BLaER1 treated with 17β-estradiol and CSF1 and Interleukin-3, amounts not matched to agents 10 nM and 100 nM (cell line): Measurements from ENCODE around the gene AMZ1.

Experiments
- H3K27ac ChIP-seq, 11 experiments: shearing (Covaris generic); formaldehyde crosslinking; 2 replicates each; pipeline ENCODE4 v1.8.1; 2022
- H3K27me3 ChIP-seq, 11 experiments: shearing (Covaris generic); formaldehyde crosslinking; 2 replicates each; pipeline ENCODE4 v1.8.1; 2022
- H3K36me3 ChIP-seq, 11 experiments: shearing (Covaris generic); formaldehyde crosslinking; 2 replicates each; pipeline ENCODE4 v1.8.1; 2022
- H3K4me1 ChIP-seq, 10 experiments: shearing (Covaris generic); formaldehyde crosslinking; 2 replicates each; pipeline ENCODE4 v1.8.1; 2022
- H3K4me2 ChIP-seq, 11 experiments: shearing (Covaris generic); formaldehyde crosslinking; 2 replicates each; pipeline ENCODE4 v1.8.1; 2022
- H3K4me3 ChIP-seq, 10 experiments: shearing (Covaris generic); formaldehyde crosslinking; 2 replicates each; pipeline ENCODE4 v1.8.1; 2022
- H3K9ac ChIP-seq, 11 experiments: shearing (Covaris generic); formaldehyde crosslinking; 2 replicates each; pipeline ENCODE4 v1.8.1; 2022
- H3K9me3 ChIP-seq, 11 experiments: shearing (Covaris generic); formaldehyde crosslinking; replicated peaks in 1 of 11; 2 replicates each; pipeline ENCODE4 v1.8.1; 2022
- H4K20me1 ChIP-seq, 11 experiments: shearing (Covaris generic); formaldehyde crosslinking; 2 replicates each; pipeline ENCODE4 v1.8.1; 2022
- Cebpa-rat ChIP-seq, 11 experiments: shearing (Covaris generic); IDR thresholded peaks; 2 replicates each; pipeline ENCODE4 v1.8.1; 2022

AMZ1 gene

DNA sequence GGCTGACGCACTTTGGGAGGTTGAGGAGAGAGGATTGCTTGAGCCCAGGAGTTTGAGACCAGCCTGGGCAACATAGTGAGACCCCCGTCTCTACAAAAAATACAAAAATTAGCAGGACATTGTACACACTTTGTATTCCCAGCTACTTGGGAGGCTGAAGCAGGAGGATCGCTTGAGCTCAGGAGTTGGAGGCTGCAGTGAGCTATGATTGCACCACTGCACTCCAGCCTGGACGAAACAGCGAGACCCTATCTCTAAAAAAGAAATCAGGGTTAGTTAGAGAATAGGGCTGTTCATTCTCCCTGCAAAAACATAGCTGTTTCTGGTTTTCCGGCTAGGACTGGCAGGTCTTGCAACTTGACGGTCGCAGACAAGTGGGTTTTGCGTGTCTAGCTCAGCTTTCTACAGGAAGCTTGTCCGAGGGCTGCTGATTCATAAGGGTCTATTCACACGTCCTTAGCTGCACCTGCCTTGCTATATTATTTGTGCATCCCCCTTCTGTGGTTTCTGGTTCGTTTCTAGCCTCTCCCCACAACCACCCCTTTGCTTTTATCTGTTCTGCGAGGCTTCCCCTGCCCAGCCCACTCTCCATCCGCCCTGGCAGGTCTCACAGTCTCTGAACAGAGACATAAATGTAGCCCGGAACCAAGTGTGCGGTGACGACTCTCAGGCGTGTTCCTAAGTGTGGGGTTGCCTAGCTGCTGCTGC, 10.7 kb downstream of the AMZ1 start:
- H3K9me3 ChIP-seq = no peaks in the 10 kb centered on the region
- H3K36me3 ChIP-seq = no peaks in the 10 kb centered on the region
- H3K4me2 ChIP-seq = peak overlapping the region; percentile 40 to 97 (median 86)
- no peak for TF ChIP-seq Cebpa-rat (IDR thresholded peaks at IDR 0.05)
- H3K27ac ChIP-seq = peak overlapping the region in 3 of 11 experiments; percentile 32 to 62 (median 61); a peak in 5 of 22 replicates
- peak overlapping the region in 4 of 10 experiments; percentile 5 to 37 (median 14); a peak in 2 of 20 replicates for H3K4me3 ChIP-seq
- H3K9ac ChIP-seq = peak overlapping the region in 5 of 11 experiments; percentile 12 to 62 (median 58); a peak in 9 of 22 replicates
- H3K4me1 ChIP-seq = peaks cover 23 to 77% (median 61%) of the 10 kb centered on the region in 10 experiments
- peaks cover 0 to 23% (median 0%) of the 10 kb centered on the region in 11 experiments; a peak in 7 of 22 replicates for H3K27me3 ChIP-seq
- peaks cover 0 to 18% (median 0%) of the 10 kb centered on the region in 11 experiments; a peak in 2 of 22 replicates for H4K20me1 ChIP-seq

DNA sequence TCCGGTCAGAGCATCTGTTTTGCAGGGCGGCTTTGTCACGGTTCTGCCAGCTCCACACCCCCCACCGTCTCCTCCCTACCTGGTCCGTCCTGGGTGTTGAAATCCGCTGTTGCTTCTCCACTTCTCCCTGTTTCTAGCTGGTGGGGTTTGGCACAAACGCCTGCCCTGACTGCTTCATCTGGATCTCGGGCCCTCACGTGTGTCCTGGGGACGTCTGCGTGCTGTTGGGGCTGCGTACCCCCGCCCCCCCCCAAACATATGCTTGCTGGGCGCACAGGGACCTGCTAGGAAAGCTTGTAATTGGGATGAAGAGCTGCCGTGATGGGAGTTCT, 11.3 kb downstream of the AMZ1 start:
- H3K4me2 ChIP-seq = peak overlapping the region; percentile 40 to 97 (median 86)
- peak overlapping the region in 3 of 11 experiments; percentile 32 to 62 (median 61); a peak in 5 of 22 replicates for H3K27ac ChIP-seq
- no peaks in the 10 kb centered on the region for H3K9me3 ChIP-seq
- peak overlapping the region in 4 of 10 experiments; percentile 5 to 37 (median 14); a peak in 2 of 20 replicates for H3K4me3 ChIP-seq
- peaks cover 17 to 72% (median 56%) of the 10 kb centered on the region in 10 experiments for H3K4me1 ChIP-seq
- peaks cover 0 to 23% (median 0%) of the 10 kb centered on the region in 11 experiments; a peak in 7 of 22 replicates for H3K27me3 ChIP-seq
- H3K36me3 ChIP-seq = no peaks in the 10 kb centered on the region
- H4K20me1 ChIP-seq = peaks cover 0 to 18% (median 0%) of the 10 kb centered on the region in 11 experiments; a peak in 2 of 22 replicates
- no peak for TF ChIP-seq Cebpa-rat (IDR thresholded peaks at IDR 0.05)
- peak overlapping the region in 6 of 11 experiments; percentile 12 to 62 (median 44); a peak in 10 of 22 replicates for H3K9ac ChIP-seq

DNA sequence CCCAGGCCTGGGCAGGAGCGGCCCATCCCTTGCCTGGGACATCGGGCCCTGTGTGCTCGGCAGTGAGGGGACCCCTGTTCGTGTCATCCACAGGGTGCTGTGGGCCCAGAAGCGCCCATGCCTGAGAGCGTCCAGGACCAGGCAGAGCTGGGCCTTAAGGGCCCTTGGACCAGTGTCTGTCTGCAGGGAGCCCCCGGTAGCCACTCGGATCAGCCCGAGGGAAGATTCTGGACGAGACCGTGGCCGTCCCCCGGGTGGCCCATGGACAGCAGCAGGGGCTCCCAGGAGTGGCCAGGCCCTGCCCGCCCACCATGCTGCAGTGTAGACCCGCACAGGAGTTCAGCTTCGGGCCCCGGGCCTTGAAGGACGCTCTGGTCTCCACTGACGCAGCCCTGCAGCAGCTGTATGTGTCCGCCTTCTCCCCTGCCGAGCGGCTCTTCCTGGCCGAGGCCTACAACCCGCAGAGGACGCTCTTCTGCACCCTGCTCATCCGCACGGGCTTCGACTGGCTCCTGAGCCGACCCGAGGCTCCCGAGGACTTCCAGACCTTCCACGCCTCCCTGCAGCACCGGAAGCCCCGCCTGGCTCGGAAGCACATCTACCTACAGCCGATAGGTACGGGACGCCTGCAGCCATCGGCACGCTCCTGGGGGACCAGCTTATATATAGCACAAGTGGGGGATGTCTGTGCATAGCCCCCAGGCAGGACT, 12.3 kb downstream of the AMZ1 start:
- Histone ChIP-seq H3K36me3 (no peaks in the 10 kb centered on the region), H4K20me1 (peaks cover 0 to 18% (median 0%) of the 10 kb centered on the region in 11 experiments; a peak in 2 of 22 replicates), H3K27me3 (peaks cover 0 to 23% (median 0%) of the 10 kb centered on the region in 11 experiments; a peak in 7 of 22 replicates), H3K4me3 (peak overlapping the region in 1 of 10 experiments; percentile 37; a peak in 1 of 20 replicates), H3K4me1 (peaks cover 17 to 74% (median 55%) of the 10 kb centered on the region in 10 experiments), H3K4me2 (peak overlapping the region; percentile 40 to 97 (median 86); a peak in 20 of 22 replicates), H3K27ac (peak overlapping the region in 2 of 11 experiments; percentile 61 to 62; a peak in 3 of 22 replicates), H3K9ac (peak overlapping the region in 3 of 11 experiments; percentile 29 to 62 (median 58); a peak in 4 of 22 replicates), H3K9me3 (peaks cover 0 to 4% (median 0%) of the 10 kb centered on the region in 11 experiments; a peak in 1 of 22 replicates)
- no peak for TF ChIP-seq Cebpa-rat (IDR thresholded peaks at IDR 0.05)

DNA sequence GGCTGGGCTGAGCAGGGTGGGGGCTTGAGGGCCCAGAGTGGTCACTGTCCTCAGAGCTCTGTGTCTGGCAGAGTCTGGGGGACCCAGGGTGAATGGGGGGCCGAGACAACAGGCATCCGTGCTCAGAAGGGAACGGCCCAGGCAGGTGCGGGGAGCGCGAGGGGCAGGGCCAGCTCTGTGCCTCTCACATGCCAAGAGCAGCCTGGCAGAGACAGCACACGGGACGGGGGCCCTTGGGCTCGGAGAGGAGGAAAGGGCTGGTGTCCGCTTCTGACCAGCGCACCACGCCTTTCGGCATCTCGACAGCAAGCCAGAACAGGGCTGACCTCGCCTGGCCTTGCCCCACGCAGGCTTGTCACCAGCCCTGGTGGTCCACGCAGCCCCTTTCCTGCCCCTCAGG, 13.4 kb downstream of the AMZ1 start:
- Histone ChIP-seq H3K4me3 (no peak overlapping the region), H3K36me3 (no peaks in the 10 kb centered on the region), H3K27ac (no peak overlapping the region), H3K9me3 (peaks cover 0 to 10% (median 0%) of the 10 kb centered on the region in 11 experiments; a peak in 1 of 22 replicates), H3K9ac (0 out of 22 replicates have a peak overlapping the region, but pooled peaks of 1 of the 11 experiments have one; percentile 18), H3K4me2 (peak overlapping the region in 8 of 11 experiments; percentile 28 to 97 (median 41); a peak in 12 of 22 replicates), H3K27me3 (peaks cover 0 to 23% (median 0%) of the 10 kb centered on the region in 11 experiments; a peak in 7 of 22 replicates), H4K20me1 (peaks cover 0 to 18% (median 0%) of the 10 kb centered on the region in 11 experiments; a peak in 2 of 22 replicates), H3K4me1 (peaks cover 20 to 80% (median 62%) of the 10 kb centered on the region in 10 experiments)
- TF ChIP-seq Cebpa-rat (IDR thresholded peaks at IDR 0.05) = no peak

DNA sequence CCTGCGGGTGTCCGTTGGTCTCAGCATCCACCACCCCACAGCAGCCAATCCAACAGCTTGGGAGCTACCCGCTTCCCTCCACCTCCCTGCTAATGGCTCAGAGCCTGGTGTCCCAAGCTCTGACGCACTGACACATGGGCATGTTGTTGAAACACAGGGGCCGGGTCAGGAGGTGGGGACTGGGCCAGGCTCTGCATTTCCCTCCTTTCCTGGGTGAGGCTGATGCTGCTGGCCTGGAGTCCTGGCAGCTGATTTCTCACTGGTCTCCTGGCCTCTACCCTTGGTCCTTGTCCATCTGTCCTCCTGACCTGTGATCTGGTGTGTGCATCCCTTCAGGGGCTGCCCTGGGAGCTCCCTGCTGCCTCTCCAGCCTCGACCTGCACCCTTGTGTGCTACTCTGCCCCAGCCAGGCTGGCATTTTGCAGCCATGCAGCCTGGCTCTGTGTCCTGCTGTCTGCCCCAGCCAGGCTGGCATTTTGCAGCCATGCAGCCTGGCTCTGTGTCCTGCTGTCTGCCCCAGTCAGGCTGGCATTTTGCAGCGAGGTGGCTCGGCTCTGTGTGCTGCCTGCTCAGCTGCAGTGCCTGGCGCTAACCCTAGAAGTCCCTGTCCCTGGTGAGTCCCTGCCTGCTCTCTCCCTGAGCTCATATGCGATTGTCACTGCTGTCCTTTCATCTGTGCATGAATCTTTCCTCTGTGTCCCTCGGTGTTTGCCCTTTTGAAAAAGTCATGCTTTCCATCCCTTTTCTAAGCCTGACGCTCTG, 14.0 kb downstream of the AMZ1 start:
- Histone ChIP-seq H3K9ac (peak overlapping the region in 2 of 11 experiments; percentile 9 to 18; a peak in 1 of 22 replicates), H3K4me2 (peak overlapping the region in 8 of 11 experiments; percentile 28 to 97 (median 41); a peak in 14 of 22 replicates), H3K9me3 (peaks cover 0 to 10% (median 0%) of the 10 kb centered on the region in 11 experiments; a peak in 1 of 22 replicates), H3K27ac (no peak overlapping the region), H3K4me1 (peaks cover 22 to 80% (median 64%) of the 10 kb centered on the region in 10 experiments), H3K36me3 (no peaks in the 10 kb centered on the region), H3K27me3 (peaks cover 0 to 23% (median 0%) of the 10 kb centered on the region in 11 experiments; a peak in 7 of 22 replicates), H4K20me1 (peaks cover 0 to 18% (median 0%) of the 10 kb centered on the region in 11 experiments; a peak in 2 of 22 replicates), H3K4me3 (no peak overlapping the region)
- no peak for TF ChIP-seq Cebpa-rat (IDR thresholded peaks at IDR 0.05)

DNA sequence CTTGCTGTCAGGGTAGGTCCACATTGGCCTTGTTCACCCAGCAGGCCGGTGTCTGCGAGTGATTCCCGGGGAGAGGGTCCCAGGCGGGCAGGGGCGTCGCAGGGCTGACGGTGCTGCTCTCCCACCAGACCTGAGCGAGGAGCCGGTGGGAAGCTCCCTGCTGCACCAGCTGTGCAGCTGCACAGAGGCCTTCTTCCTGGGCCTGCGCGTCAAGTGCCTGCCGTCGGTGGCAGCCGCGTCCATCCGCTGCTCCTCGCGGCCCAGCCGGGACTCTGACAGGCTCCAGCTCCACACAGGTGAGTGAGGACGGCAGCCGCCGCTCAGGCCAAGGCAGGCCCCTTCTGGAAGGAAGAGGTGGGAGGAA, 14.6 kb downstream of the AMZ1 start:
- Histone ChIP-seq H3K9me3 (peaks cover 0 to 10% (median 0%) of the 10 kb centered on the region in 11 experiments; a peak in 1 of 22 replicates), H3K9ac (peak overlapping the region in 2 of 11 experiments; percentile 9 to 18; a peak in 1 of 22 replicates), H3K4me1 (peaks cover 22 to 80% (median 65%) of the 10 kb centered on the region in 10 experiments), H3K4me2 (peak overlapping the region in 8 of 11 experiments; percentile 26 to 97 (median 41); a peak in 14 of 22 replicates), H4K20me1 (peaks cover 0 to 18% (median 0%) of the 10 kb centered on the region in 11 experiments; a peak in 2 of 22 replicates), H3K36me3 (no peaks in the 10 kb centered on the region), H3K27me3 (peaks cover 0 to 23% (median 0%) of the 10 kb centered on the region in 11 experiments; a peak in 7 of 22 replicates), H3K4me3 (no peak overlapping the region), H3K27ac (no peak overlapping the region)
- TF ChIP-seq Cebpa-rat (IDR thresholded peaks at IDR 0.05) = no peak

DNA sequence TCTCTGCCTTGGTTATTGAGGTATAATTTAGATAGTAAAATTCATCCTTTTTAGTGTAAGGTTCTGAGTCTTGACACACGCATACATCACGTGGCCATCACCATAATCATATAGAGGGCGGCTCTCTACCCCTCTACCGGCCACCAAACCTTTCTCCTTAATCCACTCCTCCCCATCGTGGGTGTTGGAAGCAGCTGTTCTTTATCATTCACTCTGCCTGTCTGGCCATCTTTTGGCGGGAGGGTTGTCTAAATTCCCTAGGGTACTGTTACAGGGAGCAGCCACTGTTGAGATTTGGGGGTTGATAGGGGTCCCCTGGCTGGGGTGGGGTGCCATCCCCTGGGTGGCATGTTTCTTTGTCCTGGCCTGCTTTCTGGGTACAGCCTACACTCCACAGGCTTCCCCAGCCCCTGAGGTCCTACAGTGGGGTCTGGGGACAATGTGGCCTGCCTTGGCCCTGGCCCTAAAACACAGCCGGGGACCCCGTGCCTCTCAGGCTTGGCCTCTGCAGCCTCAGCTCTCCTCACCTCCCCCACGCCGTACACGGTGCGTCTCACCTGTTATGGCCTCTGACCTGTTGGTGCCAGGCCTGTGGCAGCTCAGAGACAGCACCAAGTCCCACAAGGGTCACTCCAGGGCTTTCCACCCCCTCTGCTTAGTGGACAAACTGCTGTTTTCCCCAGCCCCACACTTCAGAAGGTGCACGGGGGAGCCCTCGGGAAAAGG, 17.5 kb downstream of the AMZ1 start:
- peak overlapping the region in 1 of 11 experiments; percentile 3; a peak in 1 of 22 replicates for H3K27ac ChIP-seq
- H3K9me3 ChIP-seq = peaks cover 0 to 10% (median 0%) of the 10 kb centered on the region in 11 experiments; a peak in 1 of 22 replicates
- no peak overlapping the region for H3K9ac ChIP-seq
- peaks cover 0 to 19% (median 0%) of the 10 kb centered on the region in 11 experiments; a peak in 7 of 22 replicates for H3K27me3 ChIP-seq
- H3K4me3 ChIP-seq = no peak overlapping the region
- H4K20me1 ChIP-seq = peaks cover 0 to 25% (median 0%) of the 10 kb centered on the region in 11 experiments; a peak in 4 of 22 replicates
- no peak for TF ChIP-seq Cebpa-rat (IDR thresholded peaks at IDR 0.05)
- H3K36me3 ChIP-seq = no peaks in the 10 kb centered on the region
- H3K4me2 ChIP-seq = peak overlapping the region in 8 of 11 experiments; percentile 43 to 93 (median 48); a peak in 14 of 22 replicates
- peaks cover 18 to 80% (median 65%) of the 10 kb centered on the region in 10 experiments for H3K4me1 ChIP-seq
